ENCODE measurements around the gene PRUNE1.

PRUNE1 gene

GRCh38 chr1:151013518-151013917 lies 5.3 kb downstream of the PRUNE1 start:
- Histone ChIP-seq H4K20me1 (ENCODE audit: insufficient read depth) (no peaks in the 10 kb centered on the region), H3K4me3 (IDR thresholded peaks at IDR 0.05; ENCODE audit: insufficient read depth, low read depth, low read length) (no peak overlapping the region), H3K79me2 (ENCODE audit: insufficient read depth, low read depth) (no peaks in the 10 kb centered on the region), H3K27ac (no peak overlapping the region), H3K36me3 (ENCODE audit: insufficient read depth) (no peaks in the 10 kb centered on the region), H3K4me2 (no peak overlapping the region), H2AFZ (ENCODE audit: low read depth) (no peak overlapping the region), H3K4me1 (ENCODE audit: low read depth, poor library complexity, severe bottlenecking) (peaks cover 25% of the 10 kb centered on the region), H3K9ac (no peak overlapping the region), H3K27me3 (ENCODE audit: insufficient read depth, low read depth) (no peaks in the 10 kb centered on the region)
- TF ChIP-seq, protein P1, sequence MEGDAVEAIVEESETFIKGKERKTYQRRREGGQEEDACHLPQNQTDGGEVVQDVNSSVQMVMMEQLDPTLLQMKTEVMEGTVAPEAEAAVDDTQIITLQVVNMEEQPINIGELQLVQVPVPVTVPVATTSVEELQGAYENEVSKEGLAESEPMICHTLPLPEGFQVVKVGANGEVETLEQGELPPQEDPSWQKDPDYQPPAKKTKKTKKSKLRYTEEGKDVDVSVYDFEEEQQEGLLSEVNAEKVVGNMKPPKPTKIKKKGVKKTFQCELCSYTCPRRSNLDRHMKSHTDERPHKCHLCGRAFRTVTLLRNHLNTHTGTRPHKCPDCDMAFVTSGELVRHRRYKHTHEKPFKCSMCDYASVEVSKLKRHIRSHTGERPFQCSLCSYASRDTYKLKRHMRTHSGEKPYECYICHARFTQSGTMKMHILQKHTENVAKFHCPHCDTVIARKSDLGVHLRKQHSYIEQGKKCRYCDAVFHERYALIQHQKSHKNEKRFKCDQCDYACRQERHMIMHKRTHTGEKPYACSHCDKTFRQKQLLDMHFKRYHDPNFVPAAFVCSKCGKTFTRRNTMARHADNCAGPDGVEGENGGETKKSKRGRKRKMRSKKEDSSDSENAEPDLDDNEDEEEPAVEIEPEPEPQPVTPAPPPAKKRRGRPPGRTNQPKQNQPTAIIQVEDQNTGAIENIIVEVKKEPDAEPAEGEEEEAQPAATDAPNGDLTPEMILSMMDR (conservative IDR thresholded peaks at IDR 0.05; ENCODE audit: low read depth, low read length) = no peak

GRCh38 chr1:151024540-151025146 lies 16.4 kb downstream of the PRUNE1 start:
- Histone ChIP-seq H3K4me2 (no peak overlapping the region), H3K4me3 (IDR thresholded peaks at IDR 0.05; ENCODE audit: insufficient read depth, low read depth, low read length) (no peak overlapping the region), H3K27me3 (ENCODE audit: insufficient read depth, low read depth) (no peaks in the 10 kb centered on the region), H3K9ac (no peak overlapping the region), H4K20me1 (ENCODE audit: insufficient read depth) (no peaks in the 10 kb centered on the region), H3K27ac (no peak overlapping the region), H2AFZ (ENCODE audit: low read depth) (no peak overlapping the region), H3K4me1 (ENCODE audit: low read depth, poor library complexity, severe bottlenecking) (no peaks in the 10 kb centered on the region), H3K79me2 (ENCODE audit: insufficient read depth, low read depth) (no peaks in the 10 kb centered on the region), H3K36me3 (ENCODE audit: insufficient read depth) (no peaks in the 10 kb centered on the region)
- TF ChIP-seq, protein P1 (conservative IDR thresholded peaks at IDR 0.05; ENCODE audit: low read depth, low read length) = peak; percentile 99

- no peak overlapping the region for H3K4me2 ChIP-seq
- H3K79me2 ChIP-seq (ENCODE audit: insufficient read depth, low read depth) = no peaks in the 10 kb centered on the region
- H3K4me1 ChIP-seq (ENCODE audit: low read depth, poor library complexity, severe bottlenecking) = no peaks in the 10 kb centered on the region
- no peak overlapping the region for H3K27ac ChIP-seq
- H3K4me3 ChIP-seq (IDR thresholded peaks at IDR 0.05; ENCODE audit: insufficient read depth, low read depth, low read length) = no peak overlapping the region
- no peaks in the 10 kb centered on the region for H4K20me1 ChIP-seq (ENCODE audit: insufficient read depth)
- no peak overlapping the region for H3K9ac ChIP-seq
- H3K36me3 ChIP-seq (ENCODE audit: insufficient read depth) = no peaks in the 10 kb centered on the region
- TF ChIP-seq, protein P1 (conservative IDR thresholded peaks at IDR 0.05; ENCODE audit: low read depth, low read length) = no peak
- no peak overlapping the region for H2AFZ ChIP-seq (ENCODE audit: low read depth)
- no peaks in the 10 kb centered on the region for H3K27me3 ChIP-seq (ENCODE audit: insufficient read depth, low read depth)
Measured at GRCh38 chr1:151026460-151026859, 18.2 kb downstream of the PRUNE1 start.

GRCh38 chr1:151032164-151032563 lies 23.9 kb downstream of the PRUNE1 start:
- no peak overlapping the region for H3K4me2 ChIP-seq
- H3K27me3 ChIP-seq (ENCODE audit: insufficient read depth, low read depth) = no peaks in the 10 kb centered on the region
- H2AFZ ChIP-seq (ENCODE audit: low read depth) = no peak overlapping the region
- TF ChIP-seq, protein P1 (conservative IDR thresholded peaks at IDR 0.05; ENCODE audit: low read depth, low read length) = no peak
- no peaks in the 10 kb centered on the region for H3K4me1 ChIP-seq (ENCODE audit: low read depth, poor library complexity, severe bottlenecking)
- no peak overlapping the region for H3K4me3 ChIP-seq (IDR thresholded peaks at IDR 0.05; ENCODE audit: insufficient read depth, low read depth, low read length)
- no peaks in the 10 kb centered on the region for H3K79me2 ChIP-seq (ENCODE audit: insufficient read depth, low read depth)
- no peak overlapping the region for H3K9ac ChIP-seq
- H4K20me1 ChIP-seq (ENCODE audit: insufficient read depth) = no peaks in the 10 kb centered on the region
- no peak overlapping the region for H3K27ac ChIP-seq
- H3K36me3 ChIP-seq (ENCODE audit: insufficient read depth) = no peaks in the 10 kb centered on the region
